ENCODE measurements around the gene RBL2.

The RBL2 gene

GRCh38 chr16:53440125-53440524 is 5.9 kb downstream of the RBL2 start:
- Histone ChIP-seq H3K4me1 (ENCODE audit: control insufficient read depth, insufficient read depth, low read length) (no peaks in the 10 kb centered on the region), H3K36me3 (ENCODE audit: control insufficient read depth in 2 of 2, insufficient read depth in 1 of 2, low read length in 2 of 2) (peaks cover 24 to 28% of the 10 kb centered on the region in 2 experiments), H3K9me3 (ENCODE audit: control insufficient read depth, insufficient read depth, low read depth, low read length) (no peaks in the 10 kb centered on the region), H3K27ac (ENCODE audit: extremely low read depth, low read depth, low read length) (no peak overlapping the region), H3K4me3 (ENCODE audit: low read depth, low read length) (no peak overlapping the region)
- ChIA-PET POLR2A (no interaction called here), CTCF (no interaction called here)
- TF ChIP-seq ZNF692 (tag by site-specific recombination; IDR thresholded peaks at IDR 0.05) (no peak), AEBP2 (tag by site-specific recombination; IDR thresholded peaks at IDR 0.05; ENCODE audit: borderline replicate concordance) (no peak), ZNF223 (tag by site-specific recombination; IDR thresholded peaks at IDR 0.05) (no peak), HOXA7 (CRISPR knock-in tag; IDR thresholded peaks at IDR 0.05; ENCODE audit: borderline replicate concordance) (no peak), ZNF2 (tag by site-specific recombination; IDR thresholded peaks at IDR 0.05) (no peak), ZNF10 (tag by site-specific recombination; IDR thresholded peaks at IDR 0.05) (no peak), ZNF114 (tag by site-specific recombination; IDR thresholded peaks at IDR 0.05) (no peak), ZBTB49 (tag by site-specific recombination; IDR thresholded peaks at IDR 0.05; ENCODE audit: low read depth) (no peak)

GRCh38 chr16:53445534-53445933 is 11.3 kb downstream of the RBL2 start:
- no peak overlapping the region for H3K4me3 ChIP-seq (ENCODE audit: low read depth, low read length)
- no peaks in the 10 kb centered on the region for H3K9me3 ChIP-seq (ENCODE audit: control insufficient read depth, insufficient read depth, low read depth, low read length)
- peaks cover 19 to 40% of the 10 kb centered on the region in 2 experiments for H3K36me3 ChIP-seq (ENCODE audit: control insufficient read depth in 2 of 2, insufficient read depth in 1 of 2, low read length in 2 of 2)
- TF ChIP-seq ZNF211 (tag by site-specific recombination; IDR thresholded peaks at IDR 0.05; ENCODE audit: low read depth): no peak
- TF ChIP-seq ZBTB11 (tag by site-specific recombination; conservative IDR thresholded peaks at IDR 0.05; ENCODE audit: low read depth): no peak
- no peak for TF ChIP-seq INSM2 (tag by site-specific recombination; IDR thresholded peaks at IDR 0.05)
- no peak for TF ChIP-seq RBAK (tag by site-specific recombination; IDR thresholded peaks at IDR 0.05)
- TF ChIP-seq ZNF626 (tag by site-specific recombination; IDR thresholded peaks at IDR 0.05): no peak
- no peak for TF ChIP-seq ZNF558 (tag by site-specific recombination; IDR thresholded peaks at IDR 0.05)
- no peak for TF ChIP-seq ZNF670 (tag by site-specific recombination; IDR thresholded peaks at IDR 0.05; ENCODE audit: low read depth)
- no peak for TF ChIP-seq ZNF19 (tag by site-specific recombination; IDR thresholded peaks at IDR 0.05; ENCODE audit: low read depth)
- CTCF ChIA-PET: no interaction called here
- POLR2A ChIA-PET: interaction anchor here (1.3 kb wide), 1 partner anchor 10 kb away, joined by 6 read pairs; no protein-coding TSS in a partner anchor
- H3K27ac ChIP-seq (ENCODE audit: extremely low read depth, low read depth, low read length): no peak overlapping the region
- H3K4me1 ChIP-seq (ENCODE audit: control insufficient read depth, insufficient read depth, low read length): no peaks in the 10 kb centered on the region
